Measurements from ENCODE around the gene CPLX1.

- TF ChIP-seq POLR2A (IDR thresholded peaks at IDR 0.05) (no peak), CTCF (IDR thresholded peaks at IDR 0.05) (no peak)
Observed at GRCh38 chr4:815464-816146, 10.3 kb downstream of the CPLX1 start.

Measured in gastroesophageal sphincter (tissue), 3 donors.